ENCODE results near the gene TMTC1.

GRCh38 chr12:29797565-29798355 lies 14.0 kb upstream of the TMTC1 start:
- TF ChIP-seq, protein P1, sequence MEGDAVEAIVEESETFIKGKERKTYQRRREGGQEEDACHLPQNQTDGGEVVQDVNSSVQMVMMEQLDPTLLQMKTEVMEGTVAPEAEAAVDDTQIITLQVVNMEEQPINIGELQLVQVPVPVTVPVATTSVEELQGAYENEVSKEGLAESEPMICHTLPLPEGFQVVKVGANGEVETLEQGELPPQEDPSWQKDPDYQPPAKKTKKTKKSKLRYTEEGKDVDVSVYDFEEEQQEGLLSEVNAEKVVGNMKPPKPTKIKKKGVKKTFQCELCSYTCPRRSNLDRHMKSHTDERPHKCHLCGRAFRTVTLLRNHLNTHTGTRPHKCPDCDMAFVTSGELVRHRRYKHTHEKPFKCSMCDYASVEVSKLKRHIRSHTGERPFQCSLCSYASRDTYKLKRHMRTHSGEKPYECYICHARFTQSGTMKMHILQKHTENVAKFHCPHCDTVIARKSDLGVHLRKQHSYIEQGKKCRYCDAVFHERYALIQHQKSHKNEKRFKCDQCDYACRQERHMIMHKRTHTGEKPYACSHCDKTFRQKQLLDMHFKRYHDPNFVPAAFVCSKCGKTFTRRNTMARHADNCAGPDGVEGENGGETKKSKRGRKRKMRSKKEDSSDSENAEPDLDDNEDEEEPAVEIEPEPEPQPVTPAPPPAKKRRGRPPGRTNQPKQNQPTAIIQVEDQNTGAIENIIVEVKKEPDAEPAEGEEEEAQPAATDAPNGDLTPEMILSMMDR (IDR thresholded peaks at IDR 0.05): no peak
- TF ChIP-seq POLR2A (IDR thresholded peaks at IDR 0.05): no peak
